ENCODE measurements around the gene ETNK1. TPM values are rescaled to one million over a fixed set of nuclear protein-coding genes. Genes with fewer than 3 reads are reported as not detected.

ETNK1 gene
- total and polyA plus RNA-seq, 2 donors (not counting 1 experiment from before 2014, with no cell fraction given) = 19.4 to 106 TPM

- Histone ChIP-seq H3K36me3 (replicated peaks in 1 of 2; ENCODE audit: control extremely low read depth in 1 of 2, control insufficient read depth in 1 of 2, extremely low read depth in 1 of 2, insufficient read depth in 2 of 2, low read length in 1 of 2) (peaks cover 6 to 18% of the 10 kb centered on the region in 2 experiments), H3K27ac (ENCODE audit: low read length in 2 of 2) (no peak overlapping the region), H3K9ac (ENCODE audit: low read length) (no peak overlapping the region), H2AFZ (ENCODE audit: insufficient read depth, low read depth, low read length, poor library complexity, severe bottlenecking) (no peak overlapping the region), H3K4me3 (ENCODE audit: control extremely low read depth in 1 of 5, extremely low read depth in 1 of 5, insufficient read depth in 1 of 5, low read depth in 2 of 5, low read length in 4 of 5) (no peak overlapping the region), H3K4me1 (ENCODE audit: control insufficient read depth in 2 of 2, insufficient read depth in 2 of 2, low read length in 2 of 2) (no peaks in the 10 kb centered on the region), H3K27me3 (replicated peaks in 1 of 4; ENCODE audit: control extremely low read depth in 1 of 4, control insufficient read depth in 3 of 4, insufficient read depth in 4 of 4, low read length in 3 of 4) (no peaks in the 10 kb centered on the region), H4K20me1 (ENCODE audit: control insufficient read depth, insufficient read depth, low read length, poor library complexity, severe bottlenecking) (peaks cover 4% of the 10 kb centered on the region), H3K79me2 (ENCODE audit: control insufficient read depth, insufficient read depth, low read length) (no peaks in the 10 kb centered on the region), H3K9me3 (ENCODE audit: control extremely low read depth in 1 of 3, control insufficient read depth in 2 of 3, insufficient read depth in 1 of 3, low read length in 2 of 3) (no peaks in the 10 kb centered on the region), H3K4me2 (replicated peaks; ENCODE audit: low read depth, low read length, poor library complexity, severe bottlenecking) (no peak overlapping the region)
- intact Hi-C loops (cut with micrococcal nuclease) = no loop called here
- H3K4me3 Mint-ChIP-seq = no peak overlapping the region
- H3K27me3 Mint-ChIP-seq = no peaks in the 10 kb centered on the region
- H3K4me1 Mint-ChIP-seq = no peaks in the 10 kb centered on the region
- DNase-seq (no peak), ATAC-seq (ENCODE audit: low read depth) (no peak)
- TF ChIP-seq EZH2 (IDR thresholded peaks at IDR 0.05; ENCODE audit: borderline replicate concordance, insufficient read depth, low read depth, low read length, poor library complexity, severe bottlenecking) = no peak
- TF ChIP-seq, protein P1, sequence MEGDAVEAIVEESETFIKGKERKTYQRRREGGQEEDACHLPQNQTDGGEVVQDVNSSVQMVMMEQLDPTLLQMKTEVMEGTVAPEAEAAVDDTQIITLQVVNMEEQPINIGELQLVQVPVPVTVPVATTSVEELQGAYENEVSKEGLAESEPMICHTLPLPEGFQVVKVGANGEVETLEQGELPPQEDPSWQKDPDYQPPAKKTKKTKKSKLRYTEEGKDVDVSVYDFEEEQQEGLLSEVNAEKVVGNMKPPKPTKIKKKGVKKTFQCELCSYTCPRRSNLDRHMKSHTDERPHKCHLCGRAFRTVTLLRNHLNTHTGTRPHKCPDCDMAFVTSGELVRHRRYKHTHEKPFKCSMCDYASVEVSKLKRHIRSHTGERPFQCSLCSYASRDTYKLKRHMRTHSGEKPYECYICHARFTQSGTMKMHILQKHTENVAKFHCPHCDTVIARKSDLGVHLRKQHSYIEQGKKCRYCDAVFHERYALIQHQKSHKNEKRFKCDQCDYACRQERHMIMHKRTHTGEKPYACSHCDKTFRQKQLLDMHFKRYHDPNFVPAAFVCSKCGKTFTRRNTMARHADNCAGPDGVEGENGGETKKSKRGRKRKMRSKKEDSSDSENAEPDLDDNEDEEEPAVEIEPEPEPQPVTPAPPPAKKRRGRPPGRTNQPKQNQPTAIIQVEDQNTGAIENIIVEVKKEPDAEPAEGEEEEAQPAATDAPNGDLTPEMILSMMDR (IDR thresholded peaks at IDR 0.05) = no peak
- 100% methylated on average over 1 of the region's 6 CpGs for WGBS (ENCODE audit: insufficient coverage)
- POLR2A ChIA-PET = no interaction called here
- H3K27ac Mint-ChIP-seq = no peak overlapping the region
- CTCF ChIA-PET = interaction anchor here (0.7 to 1.0 kb wide), 3 partner anchors 16 to 139 kb away, joined by 3 to 5 read pairs (median 3); no protein-coding TSS in a partner anchor
- no peaks in the 10 kb centered on the region for H3K9me3 Mint-ChIP-seq (ENCODE audit: insufficient read depth)
Measured at GRCh38 chr12:22668441-22668840, 43.5 kb downstream of the ETNK1 start.

- intact Hi-C loops (cut with micrococcal nuclease) = loop anchor here (1.0 kb wide), 1 partner anchor 141 kb away; no protein-coding TSS in a partner anchor
- Histone ChIP-seq H2AFZ (ENCODE audit: insufficient read depth, low read depth, low read length, poor library complexity, severe bottlenecking) (no peak overlapping the region), H3K9ac (ENCODE audit: low read length) (no peak overlapping the region), H3K4me2 (replicated peaks; ENCODE audit: low read depth, low read length, poor library complexity, severe bottlenecking) (no peak overlapping the region), H3K4me1 (ENCODE audit: control insufficient read depth in 2 of 2, insufficient read depth in 2 of 2, low read length in 2 of 2) (no peaks in the 10 kb centered on the region), H3K36me3 (replicated peaks in 1 of 2; ENCODE audit: control extremely low read depth in 1 of 2, control insufficient read depth in 1 of 2, extremely low read depth in 1 of 2, insufficient read depth in 2 of 2, low read length in 1 of 2) (peaks cover 4 to 28% of the 10 kb centered on the region in 2 experiments), H3K4me3 (ENCODE audit: control extremely low read depth in 1 of 5, extremely low read depth in 1 of 5, insufficient read depth in 1 of 5, low read depth in 2 of 5, low read length in 4 of 5) (no peak overlapping the region), H3K79me2 (ENCODE audit: control insufficient read depth, insufficient read depth, low read length) (no peaks in the 10 kb centered on the region), H4K20me1 (ENCODE audit: control insufficient read depth, insufficient read depth, low read length, poor library complexity, severe bottlenecking) (no peaks in the 10 kb centered on the region), H3K9me3 (ENCODE audit: control extremely low read depth in 1 of 3, control insufficient read depth in 2 of 3, insufficient read depth in 1 of 3, low read length in 2 of 3) (no peaks in the 10 kb centered on the region), H3K27me3 (replicated peaks in 1 of 4; ENCODE audit: control extremely low read depth in 1 of 4, control insufficient read depth in 3 of 4, insufficient read depth in 4 of 4, low read length in 3 of 4) (no peaks in the 10 kb centered on the region), H3K27ac (ENCODE audit: low read length in 2 of 2) (no peak overlapping the region)
- TF ChIP-seq, protein P1 (IDR thresholded peaks at IDR 0.05) = peak; percentile 30
- TF ChIP-seq EZH2 (IDR thresholded peaks at IDR 0.05; ENCODE audit: borderline replicate concordance, insufficient read depth, low read depth, low read length, poor library complexity, severe bottlenecking) = no peak
- CTCF ChIA-PET = interaction anchor here (1.2 to 2.3 kb wide), 3 partner anchors 139 to 195 kb away, joined by 3 to 17 read pairs (median 4); no protein-coding TSS in a partner anchor
- Mint-ChIP-seq H3K9me3 (ENCODE audit: insufficient read depth) (no peaks in the 10 kb centered on the region), H3K27ac (no peak overlapping the region), H3K27me3 (no peaks in the 10 kb centered on the region), H3K4me1 (no peaks in the 10 kb centered on the region), H3K4me3 (no peak overlapping the region)
- POLR2A ChIA-PET = no interaction called here
- no peak for DNase-seq
- ATAC-seq (ENCODE audit: low read depth) = no peak
Measured at GRCh38 chr12:22670762-22671161, 45.8 kb downstream of the ETNK1 start.
